GM18498 (cell line): ENCODE results near the gene PHACTR3.

Experiments used
- ATAC-seq: cut with Tn5 transposase; IDR thresholded peaks from one replicate; pipeline ENCODE4 v1.9.1; 2021; ENCODE audit warnings: mild to moderate bottlenecking, moderate library complexity; ENCODE audit not compliant: unreplicated experiment

Gene PHACTR3

GRCh38 chr20:59688999-59689398, 84.7 kb downstream of the PHACTR3 start:
- no peak for ATAC-seq

GRCh38 chr20:59690101-59690500, 85.8 kb downstream of the PHACTR3 start:
- ATAC-seq, result no peak

GRCh38 chr20:59690976-59691375, 86.6 kb downstream of the PHACTR3 start:
- no peak for ATAC-seq

GRCh38 chr20:59692139-59692538, 87.8 kb downstream of the PHACTR3 start:
- no peak for ATAC-seq

- ATAC-seq, result no peak
Measured at GRCh38 chr20:59693587-59693986, 89.2 kb downstream of the PHACTR3 start.

GRCh38 chr20:59696476-59696875, 92.1 kb downstream of the PHACTR3 start:
- ATAC-seq, result no peak

- ATAC-seq, result no peak
Measured at GRCh38 chr20:59697068-59697467, 92.7 kb downstream of the PHACTR3 start.

- no peak for ATAC-seq
Measured at GRCh38 chr20:59698598-59698997, 94.3 kb downstream of the PHACTR3 start.

- ATAC-seq, result no peak
Measured at GRCh38 chr20:59701236-59701635, 96.9 kb downstream of the PHACTR3 start.

GRCh38 chr20:59703046-59703445, 98.7 kb downstream of the PHACTR3 start:
- no peak for ATAC-seq

GRCh38 chr20:59705651-59706399, 101.5 kb downstream of the PHACTR3 start:
- no peak for ATAC-seq

- no peak for ATAC-seq
Measured at GRCh38 chr20:59706400-59706693, 102.0 kb downstream of the PHACTR3 start.

- no peak for ATAC-seq
Measured at GRCh38 chr20:59708326-59708725, 104.0 kb downstream of the PHACTR3 start.

- no peak for ATAC-seq
Measured at GRCh38 chr20:59709636-59710035, 105.3 kb downstream of the PHACTR3 start.

GRCh38 chr20:59718071-59718470, 113.7 kb downstream of the PHACTR3 start:
- ATAC-seq, result no peak

GRCh38 chr20:59718751-59719150, 114.4 kb downstream of the PHACTR3 start:
- no peak for ATAC-seq

GRCh38 chr20:59720013-59720412, 115.7 kb downstream of the PHACTR3 start:
- no peak for ATAC-seq

- no peak for ATAC-seq
Measured at GRCh38 chr20:59721386-59721785, 117.0 kb downstream of the PHACTR3 start.

- no peak for ATAC-seq
Measured at GRCh38 chr20:59723108-59723500, 118.8 kb downstream of the PHACTR3 start.

- ATAC-seq, result no peak
Measured at GRCh38 chr20:59723607-59724456, 119.5 kb downstream of the PHACTR3 start.

GRCh38 chr20:59724457-59725366, 120.4 kb downstream of the PHACTR3 start:
- ATAC-seq, result no peak
